HUES64 (cell line): ENCODE data around the gene LDLR.
A peak's percentile ranks its signal among the peaks of the same experiment; 100 is the strongest.
"Not testable (repeated sequence)": the region's sequence is repeated elsewhere in the genome, so short reads cannot be mapped to it uniquely, and the experiment has no call there.

Source experiments
- H3K27ac ChIP-seq: 2 replicates; pipeline ENCODE4 v1.7.0; 2013; ENCODE audit warnings: low read depth, low read length, inconsistent platforms
- H3K27me3 ChIP-seq: 2 replicates; pipeline ENCODE4 v1.6.1; 2013; ENCODE audit warnings: mild to moderate bottlenecking, low read length; ENCODE audit not compliant: insufficient read depth
- H3K36me3 ChIP-seq: 2 replicates; pipeline ENCODE4 v1.6.1; 2013; ENCODE audit warnings: mild to moderate bottlenecking, low read length; ENCODE audit not compliant: insufficient read depth
- H3K4me1 ChIP-seq: 2 replicates; pipeline ENCODE4 v1.6.1; 2013; ENCODE audit warnings: mild to moderate bottlenecking, low read length, moderate library complexity; ENCODE audit not compliant: insufficient read depth
- H3K4me3 ChIP-seq: 2 replicates; pipeline ENCODE4 v1.5.1; 2013; ENCODE audit warnings: mild to moderate bottlenecking, low read length, moderate library complexity
- H3K9ac ChIP-seq: 2 replicates; pipeline ENCODE4 v1.6.1; 2013; ENCODE audit warnings: mild to moderate bottlenecking, low read depth, low read length
- H3K9me3 ChIP-seq: 2 replicates; pipeline ENCODE4 v1.6.1; 2013; ENCODE audit warnings: low read depth, low read length; ENCODE audit not compliant: insufficient read depth
- WGBS: fragments of 150-250, 120-280 bp; methylation state at CpG from one replicate; pipeline ENCODE4 v1.1.7; 2013; ENCODE audit warnings: missing lambda C conversion rate; 5-methylcytosine and 5-hydroxymethylcytosine counted together

The LDLR gene

GRCh38 chr19:11125994-11126685 is 36.9 kb downstream of the LDLR start:
- no peaks in the 10 kb centered on the region for H3K9me3 ChIP-seq
- H3K27ac ChIP-seq, result no peak overlapping the region
- H3K9ac ChIP-seq, result no peak overlapping the region
- H3K4me1 ChIP-seq, result no peaks in the 10 kb centered on the region
- no peak overlapping the region for H3K4me3 ChIP-seq
- H3K27me3 ChIP-seq, result no peaks in the 10 kb centered on the region
- WGBS, result 74% methylated on average over 11 of the region's 11 CpGs
- H3K36me3 ChIP-seq, result peaks cover 93% of the 10 kb centered on the region

GRCh38 chr19:11127905-11128304 is 38.6 kb downstream of the LDLR start:
- Histone ChIP-seq H3K9me3 (no peaks in the 10 kb centered on the region), H3K36me3 (peaks cover 98% of the 10 kb centered on the region), H3K27ac (no peak overlapping the region), H3K9ac (no peak overlapping the region; the same call in 1 of the 2 replicates), H3K4me1 (no peaks in the 10 kb centered on the region), H3K4me3 (no peak overlapping the region), H3K27me3 (no peaks in the 10 kb centered on the region)
- 88% methylated on average over 15 of the region's 15 CpGs for WGBS

GRCh38 chr19:11130824-11131455 is 41.7 kb downstream of the LDLR start:
- peaks cover 77% of the 10 kb centered on the region for H3K36me3 ChIP-seq
- no peak overlapping the region; the same call in 1 of the 2 replicates for H3K27ac ChIP-seq
- H3K9ac ChIP-seq, result no peak overlapping the region
- no peaks in the 10 kb centered on the region for H3K27me3 ChIP-seq
- H3K9me3 ChIP-seq, result no peaks in the 10 kb centered on the region
- 74% methylated on average over 19 of the region's 19 CpGs for WGBS
- H3K4me1 ChIP-seq, result no peaks in the 10 kb centered on the region
- no peak overlapping the region for H3K4me3 ChIP-seq

GRCh38 chr19:11131471-11131870 is 42.2 kb downstream of the LDLR start:
- no peaks in the 10 kb centered on the region for H3K9me3 ChIP-seq

GRCh38 chr19:11136400-11137101 is 47.3 kb downstream of the LDLR start:
- H3K27me3 ChIP-seq, result no peaks in the 10 kb centered on the region
- peaks cover 12% of the 10 kb centered on the region; the same call in 1 of the 2 replicates for H3K4me1 ChIP-seq
- H3K36me3 ChIP-seq, result peaks cover 21% of the 10 kb centered on the region
- no peak overlapping the region for H3K9ac ChIP-seq
- no peak overlapping the region for H3K27ac ChIP-seq
- 83% methylated on average over 14 of the region's 14 CpGs for WGBS
- H3K4me3 ChIP-seq, result no peak overlapping the region
- H3K9me3 ChIP-seq, result no peaks in the 10 kb centered on the region

More at GRCh38 chr19:11131471-11131870, 42.2 kb downstream of the LDLR start:
- Histone ChIP-seq H3K4me3 (no peak overlapping the region), H3K27me3 (no peaks in the 10 kb centered on the region), H3K36me3 (peaks cover 71% of the 10 kb centered on the region), H3K9ac (no peak overlapping the region), H3K4me1 (no peaks in the 10 kb centered on the region), H3K27ac (no peak overlapping the region)
- WGBS, result 80% methylated on average over 7 of the region's 7 CpGs

GRCh38 chr19:11137542-11138384 is 48.5 kb downstream of the LDLR start:
- WGBS, result 8% methylated on average over 28 of the region's 28 CpGs
- H3K4me1 ChIP-seq, result peaks cover 22% of the 10 kb centered on the region
- peak overlapping the region; percentile 57 for H3K4me3 ChIP-seq
- H3K27ac ChIP-seq, result peak overlapping the region; percentile 56; the same call in 1 of the 2 replicates
- peak overlapping the region; percentile 59; the same call in 1 of the 2 replicates for H3K9ac ChIP-seq
- peaks cover 10% of the 10 kb centered on the region for H3K36me3 ChIP-seq
- no peaks in the 10 kb centered on the region for H3K27me3 ChIP-seq
- no peaks in the 10 kb centered on the region for H3K9me3 ChIP-seq

- Histone ChIP-seq H3K4me1 (peaks cover 32% of the 10 kb centered on the region), H3K9me3 (no peaks in the 10 kb centered on the region), H3K4me3 (peak overlapping the region; percentile 27), H3K36me3 (peaks cover under 1% of the 10 kb centered on the region; the same call in 1 of the 2 replicates), H3K27me3 (no peaks in the 10 kb centered on the region), H3K27ac (0 out of 2 replicates have a peak overlapping the region, but pooled peaks have one; percentile 5), H3K9ac (no peak overlapping the region)
- WGBS, result 23% methylated on average over 13 of the region's 13 CpGs
Observed at GRCh38 chr19:11138601-11139300, 49.5 kb downstream of the LDLR start.

GRCh38 chr19:11140023-11140538 is 50.8 kb downstream of the LDLR start:
- H3K27ac ChIP-seq, H3K9ac ChIP-seq: not testable (repeated sequence)
- peaks cover 32% of the 10 kb centered on the region for H3K4me1 ChIP-seq

GRCh38 chr19:11140896-11141295 is 51.6 kb downstream of the LDLR start:
- 92% methylated on average over 9 of the region's 9 CpGs for WGBS
- Histone ChIP-seq H3K9ac (no peak overlapping the region), H3K27ac (no peak overlapping the region), H3K27me3 (no peaks in the 10 kb centered on the region), H3K4me1 (peaks cover 32% of the 10 kb centered on the region), H3K4me3 (no peak overlapping the region), H3K9me3 (no peaks in the 10 kb centered on the region), H3K36me3 (peaks cover 12% of the 10 kb centered on the region)

More at GRCh38 chr19:11140023-11140538, 50.8 kb downstream of the LDLR start:
- H3K9me3 ChIP-seq, H3K4me3 ChIP-seq, H3K36me3 ChIP-seq, H3K27me3 ChIP-seq: not testable (repeated sequence)
- 95% methylated on average over 10 of the region's 10 CpGs for WGBS

- 67% methylated on average over 9 of the region's 9 CpGs for WGBS
- H3K4me3 ChIP-seq, result no peak overlapping the region
- H3K27me3 ChIP-seq, result no peaks in the 10 kb centered on the region
- H3K36me3 ChIP-seq, result peaks cover 19% of the 10 kb centered on the region
- peak overlapping the region; percentile 68 for H3K27ac ChIP-seq
- H3K4me1 ChIP-seq, result peaks cover 32% of the 10 kb centered on the region
- H3K9me3 ChIP-seq, result no peaks in the 10 kb centered on the region
- no peak overlapping the region; the same call in 1 of the 2 replicates for H3K9ac ChIP-seq
Observed at GRCh38 chr19:11141937-11142527, 52.8 kb downstream of the LDLR start.
